HepG2 (cell line): ENCODE results near the gene FOXA1. TPM values are rescaled to one million over a fixed set of nuclear protein-coding genes. Genes with fewer than 3 reads are reported as not detected.

Experiments used
- BRD4 ChIP-seq: sonication (generic); formaldehyde crosslinking; IDR thresholded peaks from 2 replicates; pipeline ENCODE4 v1.4.0; 2020; ENCODE audit warnings: missing genetic modification reagents
- CTCF ChIP-seq: sonication (generic); formaldehyde crosslinking; IDR thresholded peaks from 2 replicates; pipeline ENCODE4 v1.5.0; 2020; ENCODE audit warnings: mild to moderate bottlenecking, missing genetic modification reagents, moderate library complexity
- FIP1L1 ChIP-seq: fragments of 200-400 bp; formaldehyde crosslinking; IDR thresholded peaks from 2 replicates; pipeline ENCODE4 v1.6.1; 2018; ENCODE audit warnings: low read depth, mild to moderate bottlenecking, low read length, moderate library complexity, borderline replicate concordance; ENCODE audit not compliant: insufficient read depth
- GATA4 ChIP-seq: sonication (generic); IDR thresholded peaks from 2 replicates; pipeline ENCODE4 v1.6.1; 2016; ENCODE audit warnings: antibody characterized with exemption, low read depth, borderline replicate concordance
- HOXA5 ChIP-seq: sonication (generic); formaldehyde crosslinking; IDR thresholded peaks from 2 replicates; pipeline ENCODE4 v1.4.0; 2020; ENCODE audit warnings: missing genetic modification reagents
- LCORL ChIP-seq, 2 experiments: fragments of 450-650 bp in 1 of 2; sonication (generic) in 1 of 2; formaldehyde crosslinking in 1 of 2; IDR thresholded peaks; 2 replicates each; pipeline versions ENCODE4 v1.5.0 to v1.6.1; 2017 to 2020; ENCODE audit warnings: antibody characterized with exemption in 1 of 2, missing genetic modification reagents in 1 of 2
- PPARG ChIP-seq: conservative IDR thresholded peaks from 2 replicates; pipeline ENCODE4 v1.6.1; 2016; ENCODE audit warnings: missing biosample characterization, missing genetic modification reagents
- REST ChIP-seq, 2 experiments: IDR thresholded peaks; 2 replicates each; pipeline ENCODE4 v1.6.1; 2011 to 2012; ENCODE audit warnings: low read length in 2 of 2, borderline replicate concordance in 1 of 2, low read depth in 1 of 2, mild to moderate bottlenecking in 1 of 2, moderate library complexity in 1 of 2
- SKI ChIP-seq: fragments of 450-650 bp; IDR thresholded peaks from one replicate; pipeline ENCODE4 v1.6.1; 2018; ENCODE audit warnings: mild to moderate bottlenecking; ENCODE audit not compliant: partially characterized antibody
- TIGD3 ChIP-seq: sonication (generic); formaldehyde crosslinking; IDR thresholded peaks from 2 replicates; pipeline ENCODE4 v1.5.1; 2020; ENCODE audit warnings: mild to moderate bottlenecking, missing genetic modification reagents, borderline replicate concordance
- ZBTB46 ChIP-seq: sonication (generic); formaldehyde crosslinking; IDR thresholded peaks from 2 replicates; pipeline ENCODE4 v1.4.0; 2020; ENCODE audit warnings: mild to moderate bottlenecking, missing genetic modification reagents, borderline replicate concordance
- ZNF205 ChIP-seq: IDR thresholded peaks from 2 replicates; pipeline ENCODE4 v1.6.1; 2018; ENCODE audit warnings: missing biosample characterization, missing genetic modification reagents
- ZNF280B ChIP-seq: sonication (generic); formaldehyde crosslinking; IDR thresholded peaks from 2 replicates; pipeline ENCODE4 v1.5.0; 2020; ENCODE audit warnings: missing genetic modification reagents, mild to moderate bottlenecking, borderline replicate concordance
- ZNF513 ChIP-seq: sonication (generic); formaldehyde crosslinking; conservative IDR thresholded peaks from 2 replicates; pipeline ENCODE4 v1.5.0; 2020; ENCODE audit warnings: missing genetic modification reagents
- polyA plus RNA-seq, 8 experiments: library from polyadenylated mRNA; depleted of rRNA in 3 of 8; stranded (reverse) in 7 of 8; unstranded in 1 of 8; fragments of >200 nt; fragmentation: Illumina TruSeq in 4 of 8; extraction: Trizol in 4 of 8; gene quantifications; 2 replicates each; pipeline versions ENCODE4 v1.2.1 to v1.2.3, GENCODE V29; 2011 to 2016; ENCODE audit warnings: low read depth in 4 of 8, missing spikeins in 1 of 8, mixed read lengths in 1 of 8; ENCODE audit not compliant: insufficient read depth in 1 of 8
- total RNA-seq, 5 experiments: library from RNA; depleted of rRNA; stranded (reverse); fragments of >200 nt; fragmentation: Illumina TruSeq; extraction: Trizol; gene quantifications; 2 replicates each; pipeline ENCODE4 v1.2.3, GENCODE V29; 2016; ENCODE audit warnings: low read depth in 1 of 5

FOXA1 gene
- total and polyA plus RNA-seq, 2 of the 13 experiments (the other 11 are each of a cell fraction or from before 2014, with no cell fraction given), result 43.4 to 58.6 TPM

GRCh38 chr14:37602605-37603453 lies 7.8 kb upstream of the FOXA1 start (continued):
- TF ChIP-seq ZBTB46 (CRISPR knock-in tag), result no peak
- TF ChIP-seq SKI, result peak; percentile 64
- TF ChIP-seq TIGD3, result 0 out of 2 replicates have a peak, but pooled peaks have one; percentile 78
- TF ChIP-seq LCORL (IDR thresholded peaks at IDR 0.05), result no peak
- peak; percentile 95 for TF ChIP-seq LCORL (CRISPR knock-in tag; IDR thresholded peaks at IDR 0.05)
- no peak for TF ChIP-seq REST (IDR thresholded peaks at IDR 0.05; ENCODE audit: borderline replicate concordance in 1 of 2, low read depth in 1 of 2, low read length in 2 of 2)
- TF ChIP-seq ZNF513 (CRISPR knock-in tag), result 0 out of 2 replicates have a peak, but pooled peaks have one; percentile 83
- peak; percentile 90; the same call in 1 of the 2 replicates for TF ChIP-seq HOXA5 (CRISPR knock-in tag)
- TF ChIP-seq FIP1L1, result no peak
- TF ChIP-seq CTCF (CRISPR knock-in tag), result peak; percentile 19; the same call in 1 of the 2 replicates
- TF ChIP-seq GATA4, result no peak
- peak; percentile 89 for TF ChIP-seq PPARG
- TF ChIP-seq ZNF280B (CRISPR knock-in tag), result no peak
- peak; percentile 19; the same call in 1 of the 2 replicates for TF ChIP-seq ZNF205 (CRISPR knock-in tag)
- no peak for TF ChIP-seq BRD4
